CD8-positive, alpha-beta memory T cell (primary cell): ENCODE measurements around the gene PAK3. TPM values are rescaled to one million over a fixed set of nuclear protein-coding genes. Genes with fewer than 3 reads are reported as not detected.

ENCODE experiments used
- CTCF ChIA-PET: fragments of 350-600 bp; sonication (Branson Sonifier 250); formaldehyde crosslinking; loops from one replicate; lab custom pipeline; 2021; ENCODE audit warnings: antibody characterized with exemption; lab: Charles Lee
- POLR2A ChIA-PET: fragments of 350-600 bp; sonication (Branson Sonifier 250); formaldehyde crosslinking; loops from one replicate; lab custom pipeline; 2021; ENCODE audit warnings: antibody characterized with exemption; lab: Charles Lee
- DNase-seq, 5 donors: peaks; one replicate each; pipeline versions ENCODE4 v3.0.0 to v3.0.0-alpha.2; 2020 to 2022; ENCODE audit warnings: mixed read lengths in 1 of 5
- H3K27ac ChIP-seq: one replicate; pipeline ENCODE4 v1.7.0; 2013; ENCODE audit warnings: low read depth, mild to moderate bottlenecking, low read length, moderate library complexity
- H3K27me3 ChIP-seq: 2 replicates; pipeline ENCODE4 v1.7.0; 2013; ENCODE audit warnings: low read length, mild to moderate bottlenecking; ENCODE audit not compliant: insufficient read depth, poor library complexity, severe bottlenecking
- H3K36me3 ChIP-seq: 2 replicates; pipeline ENCODE4 v1.7.0; 2013; ENCODE audit warnings: mild to moderate bottlenecking, low read length, moderate library complexity; ENCODE audit not compliant: insufficient read depth
- H3K4me1 ChIP-seq: 2 replicates; pipeline ENCODE4 v1.7.0; 2013; ENCODE audit warnings: mild to moderate bottlenecking, low read length, moderate library complexity; ENCODE audit not compliant: insufficient read depth
- H3K4me3 ChIP-seq: 2 replicates; pipeline ENCODE4 v1.7.0; 2013; ENCODE audit warnings: mild to moderate bottlenecking, low read length
- H3K9me3 ChIP-seq: 2 replicates; pipeline ENCODE4 v1.7.0; 2013; ENCODE audit warnings: mild to moderate bottlenecking, low read length
- H3K27ac Mint-ChIP-seq, 8 donors: one replicate each; pipeline ENCODE4 v1.8.0; 2020 to 2021; ENCODE audit warnings: mixed read lengths in 8 of 8, mild to moderate bottlenecking in 6 of 8, inconsistent platforms in 3 of 8, moderate library complexity in 3 of 8
- H3K27me3 Mint-ChIP-seq, 2 donors: one replicate each; pipeline ENCODE4 v1.8.0; 2020 to 2021; ENCODE audit warnings: mixed read lengths in 2 of 2, mild to moderate bottlenecking in 1 of 2, moderate library complexity in 1 of 2
- H3K36me3 Mint-ChIP-seq, 3 donors: one replicate each; pipeline ENCODE4 v1.8.0; 2020 to 2021; ENCODE audit warnings: mixed read lengths in 3 of 3, inconsistent platforms in 1 of 3, mild to moderate bottlenecking in 1 of 3
- H3K4me1 Mint-ChIP-seq, 3 donors: one replicate each; pipeline ENCODE4 v1.8.0; 2020 to 2021; ENCODE audit warnings: mixed read lengths in 3 of 3, inconsistent platforms in 1 of 3, mild to moderate bottlenecking in 1 of 3
- H3K4me3 Mint-ChIP-seq, 7 donors: one replicate each; pipeline ENCODE4 v1.8.0; 2020 to 2021; ENCODE audit warnings: mixed read lengths in 7 of 7, mild to moderate bottlenecking in 6 of 7, moderate library complexity in 4 of 7, inconsistent platforms in 2 of 7
- H3K9me3 Mint-ChIP-seq, 5 donors: one replicate each; pipeline ENCODE4 v1.8.0; 2020 to 2022; ENCODE audit warnings: mixed read lengths in 5 of 5, mild to moderate bottlenecking in 3 of 5, moderate library complexity in 2 of 5, inconsistent platforms in 1 of 5
- polyA plus RNA-seq: library from polyadenylated mRNA; unstranded; fragments of 300-500 nt; fragmentation: Illumina TruSeq; gene quantifications from one replicate; pipeline ENCODE4 v1.2.3, GENCODE V29; 2021
- total RNA-seq, 2 experiments: library from RNA; stranded (reverse); gene quantifications; one replicate each; pipeline ENCODE4 v1.2.3, GENCODE V29; 2021

The PAK3 gene
- total and polyA plus RNA-seq, 3 experiments from 2014 or later = 0.18 to 0.40 (median 0.31) TPM

- H3K9me3 Mint-ChIP-seq = peaks cover 0 to 3% (median 0%) of the 10 kb centered on the region in 5 donors
- Histone ChIP-seq H3K9me3 (no peaks in the 10 kb centered on the region), H3K27ac (no peak overlapping the region), H3K27me3 (no peaks in the 10 kb centered on the region), H3K4me3 (no peak overlapping the region), H3K36me3 (no peaks in the 10 kb centered on the region), H3K4me1 (no peaks in the 10 kb centered on the region)
- ChIA-PET POLR2A (no interaction called here), CTCF (no interaction called here)
- H3K27ac Mint-ChIP-seq = no peak overlapping the region
- H3K36me3 Mint-ChIP-seq = no peaks in the 10 kb centered on the region
- H3K4me3 Mint-ChIP-seq = no peak overlapping the region
- DNase-seq = no peak
- peaks cover 4% of the 10 kb centered on the region in 2 donors for H3K27me3 Mint-ChIP-seq
- H3K4me1 Mint-ChIP-seq = no peaks in the 10 kb centered on the region
Observed at GRCh38 chrX:111145878-111146277, 49.9 kb downstream of the PAK3 start.

- no peak overlapping the region for H3K27ac ChIP-seq
- no peak overlapping the region for H3K4me3 ChIP-seq
- H3K27ac Mint-ChIP-seq = no peak overlapping the region
- H3K27me3 Mint-ChIP-seq = peaks cover 0 to 4% of the 10 kb centered on the region in 2 donors
- no peaks in the 10 kb centered on the region for H3K4me1 ChIP-seq
- H3K4me3 Mint-ChIP-seq = no peak overlapping the region
- ChIA-PET POLR2A (no interaction called here), CTCF (no interaction called here)
- no peaks in the 10 kb centered on the region for H3K36me3 Mint-ChIP-seq
- H3K9me3 ChIP-seq = no peaks in the 10 kb centered on the region
- DNase-seq = no peak
- H3K9me3 Mint-ChIP-seq = no peaks in the 10 kb centered on the region
- no peaks in the 10 kb centered on the region for H3K4me1 Mint-ChIP-seq
- H3K27me3 ChIP-seq = no peaks in the 10 kb centered on the region
- no peaks in the 10 kb centered on the region for H3K36me3 ChIP-seq
Observed at GRCh38 chrX:111151764-111152163, 55.8 kb downstream of the PAK3 start.

GRCh38 chrX:111159232-111159631 lies 63.2 kb downstream of the PAK3 start:
- Mint-ChIP-seq H3K27ac (no peak overlapping the region), H3K27me3 (peaks cover 0 to 4% of the 10 kb centered on the region in 2 donors), H3K9me3 (no peaks in the 10 kb centered on the region), H3K4me1 (no peaks in the 10 kb centered on the region), H3K4me3 (no peak overlapping the region), H3K36me3 (no peaks in the 10 kb centered on the region)
- Histone ChIP-seq H3K4me3 (no peak overlapping the region), H3K27me3 (no peaks in the 10 kb centered on the region), H3K4me1 (no peaks in the 10 kb centered on the region), H3K27ac (no peak overlapping the region), H3K9me3 (no peaks in the 10 kb centered on the region), H3K36me3 (no peaks in the 10 kb centered on the region)
- POLR2A ChIA-PET = no interaction called here
- CTCF ChIA-PET = no interaction called here
- no peak for DNase-seq

GRCh38 chrX:111164728-111165127 lies 68.7 kb downstream of the PAK3 start:
- no peak overlapping the region for H3K4me3 Mint-ChIP-seq
- no peaks in the 10 kb centered on the region for H3K36me3 Mint-ChIP-seq
- H3K27ac ChIP-seq = no peak overlapping the region
- H3K27ac Mint-ChIP-seq = no peak overlapping the region
- POLR2A ChIA-PET = no interaction called here
- H3K4me1 ChIP-seq = no peaks in the 10 kb centered on the region
- H3K36me3 ChIP-seq = no peaks in the 10 kb centered on the region
- CTCF ChIA-PET = no interaction called here
- H3K9me3 ChIP-seq = no peaks in the 10 kb centered on the region
- H3K27me3 Mint-ChIP-seq = peaks cover 4 to 7% of the 10 kb centered on the region in 2 donors
- H3K4me1 Mint-ChIP-seq = no peaks in the 10 kb centered on the region
- H3K9me3 Mint-ChIP-seq = no peaks in the 10 kb centered on the region
- no peak for DNase-seq
- H3K27me3 ChIP-seq = no peaks in the 10 kb centered on the region
- H3K4me3 ChIP-seq = no peak overlapping the region

GRCh38 chrX:111165902-111166301 lies 69.9 kb downstream of the PAK3 start:
- Histone ChIP-seq H3K36me3 (no peaks in the 10 kb centered on the region), H3K9me3 (no peaks in the 10 kb centered on the region), H3K27ac (no peak overlapping the region), H3K27me3 (no peaks in the 10 kb centered on the region), H3K4me3 (no peak overlapping the region), H3K4me1 (no peaks in the 10 kb centered on the region)
- no peak overlapping the region for H3K27ac Mint-ChIP-seq
- CTCF ChIA-PET = no interaction called here
- H3K4me1 Mint-ChIP-seq = no peaks in the 10 kb centered on the region
- no peaks in the 10 kb centered on the region for H3K9me3 Mint-ChIP-seq
- no peak overlapping the region for H3K4me3 Mint-ChIP-seq
- POLR2A ChIA-PET = no interaction called here
- DNase-seq = no peak
- no peaks in the 10 kb centered on the region for H3K36me3 Mint-ChIP-seq
- peaks cover 4 to 7% of the 10 kb centered on the region in 2 donors for H3K27me3 Mint-ChIP-seq

GRCh38 chrX:111167334-111167733 lies 71.3 kb downstream of the PAK3 start:
- no peak overlapping the region for H3K27ac ChIP-seq

GRCh38 chrX:111168314-111168713 lies 72.3 kb downstream of the PAK3 start:
- no peaks in the 10 kb centered on the region for H3K9me3 ChIP-seq
- Mint-ChIP-seq H3K36me3 (no peaks in the 10 kb centered on the region), H3K4me1 (no peaks in the 10 kb centered on the region), H3K9me3 (no peaks in the 10 kb centered on the region), H3K4me3 (no peak overlapping the region), H3K27me3 (peaks cover 3 to 7% of the 10 kb centered on the region in 2 donors), H3K27ac (no peak overlapping the region)
- POLR2A ChIA-PET = no interaction called here
- CTCF ChIA-PET = no interaction called here
- no peaks in the 10 kb centered on the region for H3K36me3 ChIP-seq
- no peaks in the 10 kb centered on the region for H3K27me3 ChIP-seq
- DNase-seq = no peak
- H3K27ac ChIP-seq = no peak overlapping the region
- H3K4me1 ChIP-seq = no peaks in the 10 kb centered on the region
- H3K4me3 ChIP-seq = no peak overlapping the region

More at GRCh38 chrX:111167334-111167733, 71.3 kb downstream of the PAK3 start:
- ChIA-PET CTCF (no interaction called here), POLR2A (no interaction called here)
- Histone ChIP-seq H3K9me3 (no peaks in the 10 kb centered on the region), H3K4me3 (no peak overlapping the region), H3K36me3 (no peaks in the 10 kb centered on the region), H3K27me3 (no peaks in the 10 kb centered on the region), H3K4me1 (no peaks in the 10 kb centered on the region)
- no peaks in the 10 kb centered on the region for H3K9me3 Mint-ChIP-seq
- no peaks in the 10 kb centered on the region for H3K4me1 Mint-ChIP-seq
- H3K4me3 Mint-ChIP-seq = no peak overlapping the region
- DNase-seq = no peak
- peaks cover 4 to 7% of the 10 kb centered on the region in 2 donors for H3K27me3 Mint-ChIP-seq
- H3K36me3 Mint-ChIP-seq = no peaks in the 10 kb centered on the region
- H3K27ac Mint-ChIP-seq = no peak overlapping the region

- Mint-ChIP-seq H3K4me1 (no peaks in the 10 kb centered on the region), H3K27me3 (peaks cover 0 to 7% of the 10 kb centered on the region in 2 donors), H3K4me3 (no peak overlapping the region), H3K27ac (no peak overlapping the region), H3K9me3 (no peaks in the 10 kb centered on the region), H3K36me3 (no peaks in the 10 kb centered on the region)
- CTCF ChIA-PET = no interaction called here
- no peak overlapping the region for H3K27ac ChIP-seq
- no peaks in the 10 kb centered on the region for H3K36me3 ChIP-seq
- DNase-seq = no peak
- H3K27me3 ChIP-seq = no peaks in the 10 kb centered on the region
- H3K4me3 ChIP-seq = no peak overlapping the region
- H3K9me3 ChIP-seq = no peaks in the 10 kb centered on the region
- POLR2A ChIA-PET = no interaction called here
- H3K4me1 ChIP-seq = no peaks in the 10 kb centered on the region
Observed at GRCh38 chrX:111169141-111169540, 73.2 kb downstream of the PAK3 start.

GRCh38 chrX:111170017-111170416 lies 74.0 kb downstream of the PAK3 start:
- Histone ChIP-seq H3K27me3 (no peaks in the 10 kb centered on the region), H3K9me3 (no peaks in the 10 kb centered on the region), H3K27ac (no peak overlapping the region), H3K36me3 (no peaks in the 10 kb centered on the region), H3K4me1 (no peaks in the 10 kb centered on the region), H3K4me3 (no peak overlapping the region)
- H3K9me3 Mint-ChIP-seq = no peaks in the 10 kb centered on the region
- no peaks in the 10 kb centered on the region for H3K36me3 Mint-ChIP-seq
- no peak overlapping the region for H3K4me3 Mint-ChIP-seq
- H3K27me3 Mint-ChIP-seq = peaks cover 0 to 3% of the 10 kb centered on the region in 2 donors
- ChIA-PET POLR2A (no interaction called here), CTCF (no interaction called here)
- H3K27ac Mint-ChIP-seq = no peak overlapping the region
- no peak for DNase-seq
- H3K4me1 Mint-ChIP-seq = no peaks in the 10 kb centered on the region
